Heart right ventricle (tissue), 16 donors: ENCODE results near the gene POP7. TPM values are rescaled to one million over a fixed set of nuclear protein-coding genes. Genes with fewer than 3 reads are reported as not detected.

Source experiments
- ATAC-seq, 8 donors: fragments of 200-7000 bp; cut with Tn5 transposase; one replicate each; pipeline ENCODE4 v1.9.1; 2020; ENCODE audit warnings: mild to moderate bottlenecking in 8 of 8, moderate library complexity in 8 of 8, moderate number of reproducible peaks in 1 of 8
- DNase-seq, 2 donors: peaks; one replicate each; pipeline ENCODE4 v3.0.0-alpha.2; 2020
- H3K27ac ChIP-seq, 10 donors: fragments of 200-600 bp; sonication (generic) in 2 of 10; one replicate each; pipeline versions ENCODE4 v1.5.0 to v1.8.0; 2020 to 2022; ENCODE audit warnings: mild to moderate bottlenecking in 3 of 10
- H3K27me3 ChIP-seq, 7 donors: fragments of 200-600 bp; one replicate each; pipeline ENCODE4 v1.8.0; 2021 to 2022; ENCODE audit warnings: mild to moderate bottlenecking in 2 of 7
- H3K36me3 ChIP-seq, 9 donors: fragments of 200-600 bp; sonication (generic) in 1 of 9; one replicate each; pipeline versions ENCODE4 v1.5.0 to v1.8.0; 2020 to 2022; ENCODE audit warnings: mild to moderate bottlenecking in 2 of 9
- H3K4me1 ChIP-seq, 9 donors: fragments of 200-600 bp; sonication (generic) in 1 of 9; one replicate each; pipeline versions ENCODE4 v1.5.0 to v1.8.0; 2020 to 2022; ENCODE audit warnings: mild to moderate bottlenecking in 4 of 9
- H3K4me3 ChIP-seq, 10 donors: fragments of 200-600 bp; sonication (generic) in 2 of 10; one replicate each; pipeline versions ENCODE4 v1.5.0 to v1.8.0; 2020 to 2022; ENCODE audit warnings: mild to moderate bottlenecking in 7 of 10, moderate library complexity in 2 of 10
- H3K9me3 ChIP-seq, 11 donors: fragments of 200-600 bp in 10 of 11; sonication (generic) in 2 of 11; one replicate each; pipeline versions ENCODE4 v1.5.0 to v1.8.0; 2013 to 2022; ENCODE audit warnings: mild to moderate bottlenecking in 2 of 11, control low read depth in 1 of 11, moderate library complexity in 1 of 11
- CTCF ChIP-seq, 9 donors: fragments of 200-600 bp; sonication (generic) in 2 of 9; IDR thresholded peaks; one replicate each; pipeline versions ENCODE4 v1.5.0 to v1.8.0; 2021 to 2022; ENCODE audit warnings: antibody characterized with exemption in 9 of 9, mild to moderate bottlenecking in 5 of 9, moderate library complexity in 1 of 9
- WGBS, 2 donors: extraction: QIAGEN DNeasy Blood & Tissue Kit; methylation state at CpG; one replicate each; pipeline ENCODE4 v1.1.7; 2013; ENCODE audit warnings: inconsistent platforms in 1 of 2; 5-methylcytosine and 5-hydroxymethylcytosine counted together
- intact Hi-C, 10 donors: fragments of 100-400 bp; cut with DNase I; formaldehyde crosslinking; loops; one replicate each; pipeline versions ENCODE4 v1.11.1 to v1.14.2; 2022
- polyA plus RNA-seq, 2 donors: library from polyadenylated mRNA; stranded (reverse); fragments of 200-250 nt; gene quantifications; one replicate each; pipeline ENCODE4 v1.2.3, GENCODE V29; 2013
- total RNA-seq, 10 donors: library from RNA; stranded (reverse); fragmentation: NEBNext Ultra II Directional in 3 of 10; extraction: Animal tissue kit (Norgen Biotek cat#: 25700) in 3 of 10; gene quantifications; one replicate each; pipeline versions ENCODE4 v1.2.1 to v1.2.4, GENCODE V29; 2021 to 2023
- donor health status: Arrhythmogenic right ventricular cardiomyopathy.
- donor health status: ischemic (EF 13 %, LVEDD 7.1; RV severe dilation, severe dysfunction).
- donor health status: healthy with polysubstance abuse.
- donor health status: DM: no; HTN: yes; CAD: no.
- donor health status: DM: no; HTN: no; CAD: no.
- donor health status: ischemic (EF 25% LVEDD 6.9; RV normal size, moderate dysfunction).
- donor health status: ischemic (EF 25% LVEDD 5.7; RV mildly dilated, moderate dysfunction).
- donor health status: healthy.
- donor health status: DM: yes; HTN: yes; CAD: no.
- donor health status: Ischemic cardiomyopathy.
- donor health status: ischemic (EF 35%, LVEDD 5.7; RV mildly dilated, moderate dysfunction).
- donor health status: nonischemic (EF 11% LVEDD 7.7; RV severe dilation, severe dysfunction).
- donor health status: DM: yes; HTN: yes; CAD: no.
- donor health status: PGD.
- donor health status: ischemic (EF 29% LVEDD 5.4; RV normal size, mild dysfunction).
- donor health status: nonischemic (EF 23%, LVEDD 6.1; RV moderate dilation, normal function).

The POP7 gene
- total and polyA plus RNA-seq, 12 donors, result 23.2 to 71.5 (median 25.7) TPM

GRCh38 chr7:100730136-100730800, 24.3 kb downstream of the POP7 start:
- 28% methylated on average over 3 of the region's 3 CpGs; no CpG with 5 or more reads in 1 of the 2 donors for WGBS, 2 donors
- TF ChIP-seq CTCF (IDR thresholded peaks at IDR 0.05), result no peak
- Histone ChIP-seq H3K4me1 (peaks cover 0 to 3% (median 0%) of the 10 kb centered on the region in 9 donors), H3K4me3 (no peak overlapping the region), H3K9me3 (no peaks in the 10 kb centered on the region), H3K36me3 (no peaks in the 10 kb centered on the region), H3K27me3 (peaks cover 0 to 49% (median 0%) of the 10 kb centered on the region in 7 donors), H3K27ac (no peak overlapping the region)
- no peak for ATAC-seq
- intact Hi-C loops, result no loop called here
- DNase-seq, result no peak

- H3K27me3 ChIP-seq, result peaks cover 0 to 34% (median 0%) of the 10 kb centered on the region in 7 donors
- no peaks in the 10 kb centered on the region for H3K4me1 ChIP-seq
- no peak overlapping the region for H3K27ac ChIP-seq
- DNase-seq (no peak), ATAC-seq (no peak)
- H3K9me3 ChIP-seq, result no peaks in the 10 kb centered on the region
- H3K36me3 ChIP-seq, result no peaks in the 10 kb centered on the region
- no peak overlapping the region for H3K4me3 ChIP-seq
- intact Hi-C loops, result no loop called here
- 86% methylated on average over 11 of the region's 11 CpGs; no CpG with 5 or more reads in 1 of the 2 donors for WGBS, 2 donors
- TF ChIP-seq CTCF (IDR thresholded peaks at IDR 0.05), result no peak
Measured at GRCh38 chr7:100731937-100732636, 26.2 kb downstream of the POP7 start.

- H3K9me3 ChIP-seq, result no peaks in the 10 kb centered on the region
- ATAC-seq (no peak), DNase-seq (no peak)
- H3K27me3 ChIP-seq, result peaks cover 0 to 25% (median 0%) of the 10 kb centered on the region in 7 donors
- H3K27ac ChIP-seq, result no peak overlapping the region
- H3K4me1 ChIP-seq, result no peaks in the 10 kb centered on the region
- intact Hi-C loops, result no loop called here
- TF ChIP-seq CTCF (IDR thresholded peaks at IDR 0.05), result no peak
- H3K4me3 ChIP-seq, result no peak overlapping the region
- 77% methylated on average over 7 of the region's 7 CpGs; no CpG with 5 or more reads in 1 of the 2 donors for WGBS, 2 donors
- no peaks in the 10 kb centered on the region for H3K36me3 ChIP-seq
Measured at GRCh38 chr7:100735730-100736129, 29.8 kb downstream of the POP7 start.

- no peak for ATAC-seq
- WGBS, 2 donors, result 63% methylated on average over 13 of the region's 13 CpGs; no CpG with 5 or more reads in 1 of the 2 donors
Measured at GRCh38 chr7:100736671-100737070, 30.8 kb downstream of the POP7 start.

More at GRCh38 chr7:100736671-100737070, 30.8 kb downstream of the POP7 start:
- H3K9me3 ChIP-seq, result no peaks in the 10 kb centered on the region
- TF ChIP-seq CTCF (IDR thresholded peaks at IDR 0.05), result no peak
- H3K27me3 ChIP-seq, result peaks cover 0 to 22% (median 0%) of the 10 kb centered on the region in 7 donors
- intact Hi-C loops, result no loop called here
- H3K36me3 ChIP-seq, result no peaks in the 10 kb centered on the region
- no peak overlapping the region for H3K4me3 ChIP-seq
- no peaks in the 10 kb centered on the region for H3K4me1 ChIP-seq
- DNase-seq, result no peak
- H3K27ac ChIP-seq, result no peak overlapping the region
